SK-N-SH (cell line): ENCODE results near the gene LPO. TPM values are rescaled to one million over a fixed set of nuclear protein-coding genes. Genes with fewer than 3 reads are reported as not detected.

Experiments used
- CTCF ChIA-PET: fragments of 300-600, 350-600 bp; formaldehyde crosslinking; extraction: SDS; loops from one replicate; lab custom pipeline; 2021; lab: Yijun Ruan, JAX
- POLR2A ChIA-PET: fragments of 350-600 bp; sonication (Branson Sonifier 250); formaldehyde crosslinking; extraction: SDS; loops from one replicate; lab custom pipeline; 2020; ENCODE audit warnings: antibody characterized with exemption, inconsistent platforms; lab: Yijun Ruan, JAX
- DNase-seq: peaks from one replicate; pipeline ENCODE4 v3.0.0; 2012
- H2AFZ ChIP-seq: fragments of 200-600 bp; sonication (generic); 2 replicates; pipeline ENCODE4 v1.8.1; 2016; ENCODE audit warnings: antibody characterized with exemption, mild to moderate bottlenecking, low read depth
- H3F3A ChIP-seq: fragments of 200-600 bp; sonication (generic); replicated peaks from 2 replicates; pipeline ENCODE3; 2016; ENCODE audit warnings: antibody characterized with exemption, mild to moderate bottlenecking; ENCODE audit not compliant: insufficient read depth
- H3K27ac ChIP-seq, 2 experiments: fragments of 200-500 bp in 1 of 2; fragments of 200-600 bp in 1 of 2; sonication (Bioruptor generic) in 1 of 2; sonication (generic), shearing (Covaris generic) in 1 of 2; 2 replicates each; pipeline versions ENCODE4 v1.5.1 to v1.6.1; 2014 to 2016; ENCODE audit warnings: low read depth in 2 of 2, inconsistent platforms in 1 of 2, low read length in 1 of 2, mild to moderate bottlenecking in 1 of 2, mixed read lengths in 1 of 2
- H3K27me3 ChIP-seq: fragments of 200-600 bp; sonication (generic), shearing (Covaris generic); 2 replicates; pipeline ENCODE4 v1.6.1; 2016; ENCODE audit warnings: mixed run types; ENCODE audit not compliant: insufficient read depth
- H3K36me3 ChIP-seq, 2 experiments: fragments of 200-500 bp in 1 of 2; fragments of 200-600 bp in 1 of 2; sonication (Bioruptor generic) in 1 of 2; sonication (generic) in 1 of 2; replicated peaks in 1 of 2; 2 replicates each; pipeline versions ENCODE3 to v1.5.1; 2014 to 2016; ENCODE audit warnings: low read length in 1 of 2, mild to moderate bottlenecking in 1 of 2; ENCODE audit not compliant: insufficient read depth in 2 of 2, control insufficient read depth in 1 of 2
- H3K4me1 ChIP-seq, 2 experiments: fragments of 200-500 bp in 1 of 2; fragments of 200-600 bp in 1 of 2; sonication (Bioruptor generic) in 1 of 2; sonication (generic), shearing (Covaris generic) in 1 of 2; 2 replicates each; pipeline versions ENCODE4 v1.5.1 to v1.6.1; 2014 to 2016; ENCODE audit warnings: low read depth in 1 of 2, low read length in 1 of 2, mixed run types in 1 of 2; ENCODE audit not compliant: insufficient read depth in 2 of 2, control insufficient read depth in 1 of 2
- H3K4me2 ChIP-seq: fragments of 200-600 bp; sonication (generic), shearing (Covaris generic); 2 replicates; pipeline ENCODE4 v1.6.1; 2017; ENCODE audit warnings: mixed run types
- H3K4me3 ChIP-seq, 2 experiments: fragments of 200-500 bp in 1 of 2; fragments of 200-600 bp in 1 of 2; sonication (Bioruptor generic) in 1 of 2; sonication (generic), shearing (Covaris generic) in 1 of 2; 2 replicates each; pipeline versions ENCODE4 v1.5.1 to v1.8.1; 2014 to 2016; ENCODE audit warnings: low read depth in 2 of 2, inconsistent platforms in 1 of 2, low read length in 1 of 2, mild to moderate bottlenecking in 1 of 2, mixed read lengths in 1 of 2, moderate library complexity in 1 of 2
- H3K79me2 ChIP-seq: fragments of 200-600 bp; sonication (generic); 2 replicates; pipeline ENCODE4 v1.8.1; 2017; ENCODE audit warnings: mild to moderate bottlenecking; ENCODE audit not compliant: insufficient read depth
- H3K9ac ChIP-seq: fragments of 200-600 bp; sonication (generic); 2 replicates; pipeline ENCODE4 v1.6.1; 2017; ENCODE audit warnings: mixed run types
- H3K9me2 ChIP-seq: fragments of 200-600 bp; sonication (generic); 2 replicates; pipeline ENCODE4 v1.6.1; 2017; ENCODE audit warnings: mixed run types
- H3K9me3 ChIP-seq: fragments of 200-600 bp; sonication (generic); 2 replicates; pipeline ENCODE4 v1.6.1; 2017; ENCODE audit warnings: mixed run types, mild to moderate bottlenecking, moderate library complexity
- H4K20me1 ChIP-seq: fragments of 200-600 bp; sonication (generic); 2 replicates; pipeline ENCODE4 v1.6.1; 2017; ENCODE audit warnings: mild to moderate bottlenecking, mixed run types; ENCODE audit not compliant: insufficient read depth
- EP300 ChIP-seq, 2 experiments: IDR thresholded peaks; 2 replicates each; pipeline versions ENCODE4 v1.4.0 to v1.6.1; 2012; ENCODE audit warnings: borderline replicate concordance in 1 of 2, low read depth in 1 of 2, low read length in 1 of 2
- EZH2phosphoT487 ChIP-seq: fragments of 200-600 bp; sonication (generic); IDR thresholded peaks from 2 replicates; pipeline ENCODE4 v1.6.1; 2017; ENCODE audit warnings: low read depth, mixed run types, mild to moderate bottlenecking, antibody characterized with exemption, moderate library complexity, borderline replicate concordance
- FOSL2 ChIP-seq: IDR thresholded peaks from 2 replicates; pipeline ENCODE4 v1.4.0; 2012; ENCODE audit warnings: low read depth, mild to moderate bottlenecking, moderate library complexity, borderline replicate concordance
- FOXJ3 ChIP-seq: sonication (generic); formaldehyde crosslinking; IDR thresholded peaks from 2 replicates; pipeline ENCODE4 v1.5.1; 2020; ENCODE audit warnings: mild to moderate bottlenecking, missing genetic modification reagents
- GABPA ChIP-seq: IDR thresholded peaks from 2 replicates; pipeline ENCODE4 v1.4.0; 2012; ENCODE audit warnings: low read depth, mild to moderate bottlenecking
- MEF2A ChIP-seq: IDR thresholded peaks from 2 replicates; pipeline ENCODE4 v1.4.0; 2012; ENCODE audit warnings: low read depth, borderline replicate concordance
- NRF1 ChIP-seq: IDR thresholded peaks from 2 replicates; pipeline ENCODE4 v1.6.1; 2012; ENCODE audit warnings: low read depth, mild to moderate bottlenecking, low read length
- POLR2AphosphoS5 ChIP-seq: IDR thresholded peaks from 2 replicates; pipeline ENCODE4 v1.6.1; 2012; ENCODE audit warnings: low read depth, low read length
- RAD21 ChIP-seq: IDR thresholded peaks from 2 replicates; pipeline ENCODE4 v1.6.1; 2012; ENCODE audit warnings: mild to moderate bottlenecking, low read length
- RFX5 ChIP-seq: IDR thresholded peaks from 2 replicates; pipeline ENCODE4 v1.6.1; 2012; ENCODE audit warnings: mild to moderate bottlenecking, improper control_type of control experiment, low read length
- RXRA ChIP-seq: IDR thresholded peaks from 2 replicates; pipeline ENCODE4 v1.4.0; 2012; ENCODE audit warnings: low read depth, mild to moderate bottlenecking, borderline replicate concordance
- SIN3A ChIP-seq: IDR thresholded peaks from 2 replicates; pipeline ENCODE4 v1.6.1; 2012; ENCODE audit warnings: low read depth, mild to moderate bottlenecking, low read length, moderate library complexity, borderline replicate concordance
- SMC3 ChIP-seq: IDR thresholded peaks from 2 replicates; pipeline ENCODE4 v1.6.1; 2012; ENCODE audit warnings: low read depth, low read length, improper control_type of control experiment
- TAF1 ChIP-seq: IDR thresholded peaks from 2 replicates; pipeline ENCODE4 v1.6.1; 2012; ENCODE audit warnings: low read depth, mild to moderate bottlenecking, low read length, moderate library complexity, borderline replicate concordance
- TCF12 ChIP-seq: IDR thresholded peaks from 2 replicates; pipeline ENCODE4 v1.4.0; 2012
- TEAD4 ChIP-seq: IDR thresholded peaks from 2 replicates; pipeline ENCODE4 v1.4.0; 2012; ENCODE audit warnings: mild to moderate bottlenecking, borderline replicate concordance; ENCODE audit not compliant: insufficient read depth
- YY1 ChIP-seq: IDR thresholded peaks from 2 replicates; pipeline ENCODE4 v1.4.0; 2012; ENCODE audit warnings: low read depth, mild to moderate bottlenecking
- WGBS: methylation state at CpG from one replicate; pipeline ENCODE4 v1.1.6; 2017; ENCODE audit warnings: low lambda C conversion rate; 5-methylcytosine and 5-hydroxymethylcytosine counted together
- polyA plus RNA-seq, 3 experiments: library from polyadenylated mRNA; depleted of rRNA; stranded (reverse); fragments of >200 nt; gene quantifications; 2 replicates each; pipeline ENCODE4 v1.2.3, GENCODE V29; 2012
- TF ChIP-seq, protein P1 (sequence below): IDR thresholded peaks from 2 replicates; pipeline ENCODE4 v1.4.0; 2012; ENCODE audit warnings: low read depth, borderline replicate concordance
- TF ChIP-seq, protein P2 (sequence below): fragments of 150-350 bp; IDR thresholded peaks from 2 replicates; pipeline ENCODE4 v1.6.1; 2017; ENCODE audit warnings: antibody characterized with exemption, low read length, low read depth, borderline replicate concordance
- TF ChIP-seq, protein P3 (sequence below): IDR thresholded peaks from 2 replicates; pipeline ENCODE4; 2012

Gene LPO
- polyA plus RNA-seq, 1 of the 3 experiments (the other 2 are of a cell fraction) = not detected

DNA sequence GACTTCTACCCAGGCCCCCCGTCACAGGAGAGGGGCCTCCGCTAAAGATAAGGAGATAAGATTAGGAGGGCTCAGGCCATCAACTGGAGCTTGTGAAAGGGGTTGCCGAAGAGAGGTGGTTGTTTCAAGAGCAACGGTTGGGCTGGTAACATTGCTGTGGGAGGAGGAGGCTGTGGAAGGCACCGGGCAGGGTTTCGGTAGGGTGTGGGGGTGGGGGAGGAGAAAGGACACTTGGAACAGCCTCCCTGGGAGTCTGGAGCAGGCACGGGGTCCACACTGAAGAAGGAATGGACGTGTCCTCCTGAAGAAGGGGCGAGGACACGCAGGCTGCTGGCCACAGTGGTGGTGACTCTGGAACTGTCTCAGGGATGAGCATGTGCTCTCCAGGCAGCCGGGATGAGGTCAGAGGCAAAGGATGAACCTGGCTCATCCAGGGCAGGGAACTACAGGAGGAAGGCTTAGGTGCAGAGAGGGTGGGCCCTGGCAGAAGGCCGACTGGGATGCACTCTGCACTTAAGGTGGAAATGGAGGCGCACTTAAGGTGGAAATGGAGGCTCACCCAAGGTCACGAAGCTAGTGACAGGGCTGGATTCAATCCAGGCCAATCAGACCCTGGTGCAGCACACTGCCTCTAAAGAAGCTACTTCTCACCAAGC lies 47.0 kb upstream of the LPO start (continued):
- no peak for TF ChIP-seq SIN3A
- TF ChIP-seq EP300 (IDR thresholded peaks at IDR 0.05; ENCODE audit: borderline replicate concordance in 1 of 2, low read depth in 1 of 2, low read length in 1 of 2) = no peak
- TF ChIP-seq TEAD4 = no peak
- no peak for TF ChIP-seq TCF12
- TF ChIP-seq, protein P1, sequence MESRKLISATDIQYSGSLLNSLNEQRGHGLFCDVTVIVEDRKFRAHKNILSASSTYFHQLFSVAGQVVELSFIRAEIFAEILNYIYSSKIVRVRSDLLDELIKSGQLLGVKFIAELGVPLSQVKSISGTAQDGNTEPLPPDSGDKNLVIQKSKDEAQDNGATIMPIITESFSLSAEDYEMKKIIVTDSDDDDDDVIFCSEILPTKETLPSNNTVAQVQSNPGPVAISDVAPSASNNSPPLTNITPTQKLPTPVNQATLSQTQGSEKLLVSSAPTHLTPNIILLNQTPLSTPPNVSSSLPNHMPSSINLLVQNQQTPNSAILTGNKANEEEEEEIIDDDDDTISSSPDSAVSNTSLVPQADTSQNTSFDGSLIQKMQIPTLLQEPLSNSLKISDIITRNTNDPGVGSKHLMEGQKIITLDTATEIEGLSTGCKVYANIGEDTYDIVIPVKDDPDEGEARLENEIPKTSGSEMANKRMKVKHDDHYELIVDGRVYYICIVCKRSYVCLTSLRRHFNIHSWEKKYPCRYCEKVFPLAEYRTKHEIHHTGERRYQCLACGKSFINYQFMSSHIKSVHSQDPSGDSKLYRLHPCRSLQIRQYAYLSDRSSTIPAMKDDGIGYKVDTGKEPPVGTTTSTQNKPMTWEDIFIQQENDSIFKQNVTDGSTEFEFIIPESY = no peak
- no peak for TF ChIP-seq EZH2phosphoT487

DNA sequence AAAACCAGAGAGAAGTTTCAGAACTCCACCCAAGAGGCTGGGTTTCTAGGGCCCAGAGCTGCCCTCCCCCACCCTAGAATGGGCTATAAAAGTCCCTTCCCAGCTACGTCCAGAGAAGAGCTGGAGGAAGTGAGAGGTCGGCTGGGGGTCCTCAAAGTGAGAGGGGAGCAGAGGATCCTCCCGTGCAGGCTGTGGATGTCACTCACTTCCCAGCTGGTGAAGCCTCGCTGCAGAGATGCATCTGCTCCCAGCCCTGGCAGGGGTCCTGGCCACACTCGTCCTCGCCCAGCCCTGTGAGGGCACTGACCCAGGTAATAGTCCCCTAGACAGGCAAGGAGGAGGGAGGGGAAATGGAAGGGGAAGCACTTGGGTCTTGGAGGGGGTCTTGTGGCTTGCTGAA lies 45.8 kb upstream of the LPO start, which contains the start of gene EPX:
Gene EPX (plus strand): TSS at position 115 of the 400 bp plus-strand sequence. CDS start 121 bp downstream, at position 236.
- POLR2A ChIA-PET = no interaction called here
- Histone ChIP-seq H3F3A (no peaks in the 10 kb centered on the region), H2AFZ (no peak within 1 kb of the TSS), H3K4me1 (no peaks in the 10 kb centered on the region; a peak in 1 of 4 replicates), H3K27me3 (peaks cover 42% of the 10 kb centered on the region), H3K27ac (no peak within 1 kb of the TSS), H3K9me2 (no peaks in the 10 kb centered on the region), H3K36me3 (no peaks in the 10 kb centered on the region), H3K79me2 (no peaks in the 10 kb centered on the region), H3K4me2 (no peak within 1 kb of the TSS), H4K20me1 (no peaks in the 10 kb centered on the region), H3K9me3 (no peaks in the 10 kb centered on the region), H3K9ac (no peak within 1 kb of the TSS), H3K4me3 (no peak within 1 kb of the TSS)
- peak; percentile 24 for DNase-seq
- TF ChIP-seq, protein P2, sequence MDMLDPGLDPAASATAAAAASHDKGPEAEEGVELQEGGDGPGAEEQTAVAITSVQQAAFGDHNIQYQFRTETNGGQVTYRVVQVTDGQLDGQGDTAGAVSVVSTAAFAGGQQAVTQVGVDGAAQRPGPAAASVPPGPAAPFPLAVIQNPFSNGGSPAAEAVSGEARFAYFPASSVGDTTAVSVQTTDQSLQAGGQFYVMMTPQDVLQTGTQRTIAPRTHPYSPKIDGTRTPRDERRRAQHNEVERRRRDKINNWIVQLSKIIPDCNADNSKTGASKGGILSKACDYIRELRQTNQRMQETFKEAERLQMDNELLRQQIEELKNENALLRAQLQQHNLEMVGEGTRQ = no peak
- TF ChIP-seq POLR2AphosphoS5 (no peak), EP300 (IDR thresholded peaks at IDR 0.05; ENCODE audit: borderline replicate concordance in 1 of 2, low read depth in 1 of 2, low read length in 1 of 2) (no peak), YY1 (no peak), RXRA (no peak), FOXJ3 (CRISPR knock-in tag) (no peak), SMC3 (no peak), MEF2A (no peak), RAD21 (no peak), FOSL2 (no peak), NRF1 (no peak), TEAD4 (no peak), GABPA (no peak), RFX5 (no peak), SIN3A (no peak), TAF1 (no peak)
- TF ChIP-seq, protein P3, sequence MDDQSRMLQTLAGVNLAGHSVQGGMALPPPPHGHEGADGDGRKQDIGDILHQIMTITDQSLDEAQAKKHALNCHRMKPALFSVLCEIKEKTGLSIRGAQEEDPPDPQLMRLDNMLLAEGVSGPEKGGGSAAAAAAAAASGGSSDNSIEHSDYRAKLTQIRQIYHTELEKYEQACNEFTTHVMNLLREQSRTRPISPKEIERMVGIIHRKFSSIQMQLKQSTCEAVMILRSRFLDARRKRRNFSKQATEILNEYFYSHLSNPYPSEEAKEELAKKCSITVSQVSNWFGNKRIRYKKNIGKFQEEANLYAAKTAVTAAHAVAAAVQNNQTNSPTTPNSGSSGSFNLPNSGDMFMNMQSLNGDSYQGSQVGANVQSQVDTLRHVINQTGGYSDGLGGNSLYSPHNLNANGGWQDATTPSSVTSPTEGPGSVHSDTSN = no peak
- WGBS = 17% methylated on average over 5 of the region's 6 CpGs
- CTCF ChIA-PET = interaction anchor here (4.4 kb wide), 1 partner anchor 8 kb away, joined by 22 read pairs; no protein-coding TSS in a partner anchor
